Measurements from ENCODE around the gene CIART. TPM values are rescaled to one million over a fixed set of nuclear protein-coding genes. Genes with fewer than 3 reads are reported as not detected.

CIART gene
- total and polyA plus RNA-seq, 10 of the 15 experiments (the other 5 are each of a cell fraction or from before 2014, with no cell fraction given), result 0.44 to 1.4 (median 0.67) TPM

Small RNA genes within 50 kb of the gene (small RNA-seq; reads per million reads assigned to genes)
- 0.39 reads per million, percentile 3 among the genes with 10 or more reads in this experiment for gene RNU2-17P

Other genes with a start within 250 kb of the CIART start
Only the 7 nearest of the 12 such genes appear.
- 59.2 and 73.2 TPM in 2 replicates for gene ANP32E, start 46.4 kb upstream of the CIART start, total RNA-seq (2014; rRNA removed)
- 106 and 111 TPM in 2 replicates for gene ANP32E, start 46.4 kb upstream of the CIART start, total RNA-seq (2014; rRNA removed; fragmentation: Illumina TruSeq; extraction: Trizol)
- gene ANP32E, start 46.4 kb upstream of the CIART start, total RNA-seq (2021), result 92.8 and 98.6 TPM in 2 replicates
- gene ANP32E, start 46.4 kb upstream of the CIART start, polyA plus RNA-seq (2011; rRNA removed), result 67.6 and 129 TPM in 2 replicates
- gene ANP32E, start 46.4 kb upstream of the CIART start, polyA plus RNA-seq (2014; fragmentation: Illumina TruSeq; extraction: Trizol), result 137 and 179 TPM in 2 replicates
- gene ANP32E, start 46.4 kb upstream of the CIART start, polyA plus RNA-seq (2014; fragmentation: Nextera tagmentation; extraction: Ambion mirVana), result 100 to 1,000 TPM; 142 to 250 TPM
- 66.3 and 73.2 TPM in 2 replicates for gene ANP32E, start 46.4 kb upstream of the CIART start, polyA plus RNA-seq (2014; rRNA removed)
- gene ANP32E, start 46.4 kb upstream of the CIART start, polyA plus RNA-seq (2016; fragmentation: Nextera tagmentation; extraction: Ambion mirVana), result 100 to 1,000 TPM; 240 to 243 TPM
- gene CA14, start 24.8 kb upstream of the CIART start, total RNA-seq (2014; rRNA removed), result not detected in 2 replicates
- not detected in 2 replicates for gene CA14, start 24.8 kb upstream of the CIART start, total RNA-seq (2014; rRNA removed; fragmentation: Illumina TruSeq; extraction: Trizol)
- gene CA14, start 24.8 kb upstream of the CIART start, total RNA-seq (2021), result not detected in 2 replicates
- gene CA14, start 24.8 kb upstream of the CIART start, polyA plus RNA-seq (2011; rRNA removed), result not detected in 2 replicates
- gene CA14, start 24.8 kb upstream of the CIART start, polyA plus RNA-seq (2014; fragmentation: Illumina TruSeq; extraction: Trizol), result not detected in 2 replicates
- under 1 TPM; 0.11 to 0.26 TPM for gene CA14, start 24.8 kb upstream of the CIART start, polyA plus RNA-seq (2014; fragmentation: Nextera tagmentation; extraction: Ambion mirVana)
- not detected in 2 replicates for gene CA14, start 24.8 kb upstream of the CIART start, polyA plus RNA-seq (2014; rRNA removed)
- under 1 TPM; 0.32 to 0.35 TPM for gene CA14, start 24.8 kb upstream of the CIART start, polyA plus RNA-seq (2016; fragmentation: Nextera tagmentation; extraction: Ambion mirVana)
- gene APH1A, start 13.5 kb upstream of the CIART start, total RNA-seq (2014; rRNA removed), result 93.7 and 95.7 TPM in 2 replicates
- 79.4 and 79.7 TPM in 2 replicates for gene APH1A, start 13.5 kb upstream of the CIART start, total RNA-seq (2014; rRNA removed; fragmentation: Illumina TruSeq; extraction: Trizol)
- gene APH1A, start 13.5 kb upstream of the CIART start, total RNA-seq (2021), result 130 TPM in 2 replicates
- 95.5 and 116 TPM in 2 replicates for gene APH1A, start 13.5 kb upstream of the CIART start, polyA plus RNA-seq (2011; rRNA removed)
- gene APH1A, start 13.5 kb upstream of the CIART start, polyA plus RNA-seq (2014; fragmentation: Illumina TruSeq; extraction: Trizol), result 83.0 and 106 TPM in 2 replicates
- gene APH1A, start 13.5 kb upstream of the CIART start, polyA plus RNA-seq (2014; fragmentation: Nextera tagmentation; extraction: Ambion mirVana), result 10 to 100 TPM in 1 of 2 experiments, 1 to 10 TPM in 1; 6.7 to 13.5 TPM
- gene APH1A, start 13.5 kb upstream of the CIART start, polyA plus RNA-seq (2014; rRNA removed), result 123 and 124 TPM in 2 replicates
- gene APH1A, start 13.5 kb upstream of the CIART start, polyA plus RNA-seq (2016; fragmentation: Nextera tagmentation; extraction: Ambion mirVana), result 10 to 100 TPM; 37.0 to 40.3 TPM
- gene C1orf54, start 9.8 kb upstream of the CIART start, total RNA-seq (2014; rRNA removed), result 19.8 and 24.6 TPM in 2 replicates
- gene C1orf54, start 9.8 kb upstream of the CIART start, total RNA-seq (2014; rRNA removed; fragmentation: Illumina TruSeq; extraction: Trizol), result 24.0 and 24.6 TPM in 2 replicates
- 13.5 and 16.7 TPM in 2 replicates for gene C1orf54, start 9.8 kb upstream of the CIART start, total RNA-seq (2021)
- gene C1orf54, start 9.8 kb upstream of the CIART start, polyA plus RNA-seq (2011; rRNA removed), result 3.0 and 3.1 TPM in 2 replicates
- 22.8 and 31.8 TPM in 2 replicates for gene C1orf54, start 9.8 kb upstream of the CIART start, polyA plus RNA-seq (2014; fragmentation: Illumina TruSeq; extraction: Trizol)
- 10 to 100 TPM; 80.3 to 87.7 TPM for gene C1orf54, start 9.8 kb upstream of the CIART start, polyA plus RNA-seq (2014; fragmentation: Nextera tagmentation; extraction: Ambion mirVana)
- gene C1orf54, start 9.8 kb upstream of the CIART start, polyA plus RNA-seq (2014; rRNA removed), result 21.4 and 28.4 TPM in 2 replicates
- gene C1orf54, start 9.8 kb upstream of the CIART start, polyA plus RNA-seq (2016; fragmentation: Nextera tagmentation; extraction: Ambion mirVana), result 10 to 100 TPM; 32.7 to 33.0 TPM
- gene MRPS21, start 11.3 kb downstream of the CIART start, total RNA-seq (2014; rRNA removed), result 65.0 and 69.4 TPM in 2 replicates
- 90.6 and 92.1 TPM in 2 replicates for gene MRPS21, start 11.3 kb downstream of the CIART start, total RNA-seq (2014; rRNA removed; fragmentation: Illumina TruSeq; extraction: Trizol)
- gene MRPS21, start 11.3 kb downstream of the CIART start, total RNA-seq (2021), result 76.6 and 80.0 TPM in 2 replicates
- 115 and 132 TPM in 2 replicates for gene MRPS21, start 11.3 kb downstream of the CIART start, polyA plus RNA-seq (2011; rRNA removed)
- 71.5 and 73.3 TPM in 2 replicates for gene MRPS21, start 11.3 kb downstream of the CIART start, polyA plus RNA-seq (2014; fragmentation: Illumina TruSeq; extraction: Trizol)
- 100 to 1,000 TPM; 255 to 275 TPM for gene MRPS21, start 11.3 kb downstream of the CIART start, polyA plus RNA-seq (2014; fragmentation: Nextera tagmentation; extraction: Ambion mirVana)
- gene MRPS21, start 11.3 kb downstream of the CIART start, polyA plus RNA-seq (2014; rRNA removed), result 77.8 and 80.0 TPM in 2 replicates
- gene MRPS21, start 11.3 kb downstream of the CIART start, polyA plus RNA-seq (2016; fragmentation: Nextera tagmentation; extraction: Ambion mirVana), result 100 to 1,000 TPM; 139 to 152 TPM
- 48.7 and 52.8 TPM in 2 replicates for gene PRPF3, start 39.0 kb downstream of the CIART start, total RNA-seq (2014; rRNA removed)
- gene PRPF3, start 39.0 kb downstream of the CIART start, total RNA-seq (2014; rRNA removed; fragmentation: Illumina TruSeq; extraction: Trizol), result 62.7 and 64.4 TPM in 2 replicates
- gene PRPF3, start 39.0 kb downstream of the CIART start, total RNA-seq (2021), result 43.2 and 46.2 TPM in 2 replicates
- gene PRPF3, start 39.0 kb downstream of the CIART start, polyA plus RNA-seq (2011; rRNA removed), result 45.2 and 49.6 TPM in 2 replicates
- 67.5 and 78.4 TPM in 2 replicates for gene PRPF3, start 39.0 kb downstream of the CIART start, polyA plus RNA-seq (2014; fragmentation: Illumina TruSeq; extraction: Trizol)
- gene PRPF3, start 39.0 kb downstream of the CIART start, polyA plus RNA-seq (2014; fragmentation: Nextera tagmentation; extraction: Ambion mirVana), result 10 to 100 TPM; 18.3 to 48.7 TPM
- gene PRPF3, start 39.0 kb downstream of the CIART start, polyA plus RNA-seq (2014; rRNA removed), result 46.8 and 54.5 TPM in 2 replicates
- 10 to 100 TPM; 46.0 to 46.9 TPM for gene PRPF3, start 39.0 kb downstream of the CIART start, polyA plus RNA-seq (2016; fragmentation: Nextera tagmentation; extraction: Ambion mirVana)
- 7.9 and 8.7 TPM in 2 replicates for gene RPRD2, start 81.6 kb downstream of the CIART start, total RNA-seq (2014; rRNA removed)
- gene RPRD2, start 81.6 kb downstream of the CIART start, total RNA-seq (2014; rRNA removed; fragmentation: Illumina TruSeq; extraction: Trizol), result 9.2 and 9.4 TPM in 2 replicates
- gene RPRD2, start 81.6 kb downstream of the CIART start, total RNA-seq (2021), result 24.5 and 24.8 TPM in 2 replicates
- 6.5 and 16.1 TPM in 2 replicates for gene RPRD2, start 81.6 kb downstream of the CIART start, polyA plus RNA-seq (2011; rRNA removed)
- 22.7 and 23.0 TPM in 2 replicates for gene RPRD2, start 81.6 kb downstream of the CIART start, polyA plus RNA-seq (2014; fragmentation: Illumina TruSeq; extraction: Trizol)
- 1 to 10 TPM; 1.9 to 4.0 TPM for gene RPRD2, start 81.6 kb downstream of the CIART start, polyA plus RNA-seq (2014; fragmentation: Nextera tagmentation; extraction: Ambion mirVana)
- 10.4 and 12.6 TPM in 2 replicates for gene RPRD2, start 81.6 kb downstream of the CIART start, polyA plus RNA-seq (2014; rRNA removed)
- gene RPRD2, start 81.6 kb downstream of the CIART start, polyA plus RNA-seq (2016; fragmentation: Nextera tagmentation; extraction: Ambion mirVana), result 10 to 100 TPM; 21.6 to 24.2 TPM